NCI-H1048 (cell line): ENCODE measurements around the gene CLRN1.
A peak's percentile ranks its signal among the peaks of the same experiment; 100 is the strongest.

ENCODE experiments used
- DNase-seq: peaks from one replicate; lab custom pipeline; 2025; lab: John Stamatoyannopoulos, UW

Gene CLRN1

GRCh38 chr3:150975992-150976368, 3.5 kb upstream of the CLRN1 start:
- no peak for DNase-seq

DNA sequence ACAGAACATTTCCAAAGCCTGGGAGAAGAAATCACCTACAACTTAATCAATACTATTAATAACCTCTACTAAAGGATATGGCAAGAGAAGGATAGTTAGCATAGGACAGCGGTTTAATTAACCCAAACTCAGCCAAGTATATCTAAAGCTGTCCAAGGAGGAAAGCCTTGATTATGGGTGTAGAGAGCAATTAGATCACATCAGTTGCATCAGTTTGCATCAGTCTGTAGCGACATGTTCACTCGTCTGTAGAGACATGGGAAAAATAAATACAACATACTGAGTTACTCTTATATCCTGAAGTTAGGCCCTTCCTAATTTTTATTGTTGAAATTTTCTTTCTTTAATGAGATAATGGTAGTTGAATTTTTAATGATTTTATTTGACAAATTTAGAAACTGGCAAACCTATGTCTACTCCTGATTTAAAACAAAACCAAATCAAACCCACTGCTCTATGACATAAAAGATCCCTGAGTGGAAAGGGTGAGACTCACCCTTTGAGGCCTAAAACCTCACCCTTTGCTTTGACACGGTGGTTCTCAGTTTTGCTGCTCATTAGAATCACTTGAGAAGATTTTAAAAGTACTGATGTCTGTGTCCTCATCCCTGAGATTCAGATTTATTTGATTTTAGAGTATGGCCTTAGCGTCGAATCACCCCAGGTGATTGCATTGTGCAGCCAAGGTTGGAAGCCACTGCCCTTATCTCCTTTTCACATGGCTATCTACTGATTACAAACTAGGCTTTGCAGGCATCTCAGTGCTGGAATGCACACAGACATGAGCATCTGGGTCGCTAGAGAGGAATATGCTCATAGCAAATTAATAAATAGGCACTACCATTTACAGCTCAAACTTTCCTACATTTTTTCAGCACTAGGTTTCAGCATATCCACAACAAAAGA, 2.8 kb upstream of the CLRN1 start:
- no peak for DNase-seq

GRCh38 chr3:150970665-150971324, 1.7 kb downstream of the CLRN1 start:
- DNase-seq = no peak

DNA sequence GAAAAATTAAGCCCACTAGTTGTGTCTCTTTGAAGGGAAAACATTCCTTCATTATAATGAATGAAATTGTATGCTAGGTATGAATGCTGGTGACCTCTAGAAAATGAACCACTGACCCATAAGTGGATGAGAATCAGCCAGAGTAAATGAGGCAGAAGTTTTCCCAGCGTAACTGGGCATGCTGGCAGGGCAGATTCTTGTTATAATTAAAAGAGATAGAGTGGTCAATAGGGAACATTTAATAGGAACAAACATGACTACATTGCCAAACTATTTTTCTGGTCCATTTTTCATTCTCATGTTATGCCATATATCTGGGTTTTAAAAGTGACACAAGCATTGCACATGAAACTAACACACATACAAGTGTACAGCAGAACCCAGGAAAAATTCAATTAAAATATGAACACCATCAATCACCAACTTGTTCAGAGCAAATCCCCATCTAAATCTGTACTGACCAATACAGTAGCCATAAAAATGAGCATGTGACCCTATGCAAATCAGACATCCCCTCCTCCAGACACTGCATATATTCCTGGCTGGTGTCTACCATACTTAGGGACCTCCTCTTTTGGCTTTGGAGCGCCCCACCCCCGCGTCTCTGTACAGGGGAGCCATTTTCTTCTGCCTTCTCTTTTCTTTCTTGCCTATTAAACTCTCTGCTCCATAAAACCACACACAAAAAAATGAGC, 4.0 kb downstream of the CLRN1 start:
- no peak for DNase-seq

DNA sequence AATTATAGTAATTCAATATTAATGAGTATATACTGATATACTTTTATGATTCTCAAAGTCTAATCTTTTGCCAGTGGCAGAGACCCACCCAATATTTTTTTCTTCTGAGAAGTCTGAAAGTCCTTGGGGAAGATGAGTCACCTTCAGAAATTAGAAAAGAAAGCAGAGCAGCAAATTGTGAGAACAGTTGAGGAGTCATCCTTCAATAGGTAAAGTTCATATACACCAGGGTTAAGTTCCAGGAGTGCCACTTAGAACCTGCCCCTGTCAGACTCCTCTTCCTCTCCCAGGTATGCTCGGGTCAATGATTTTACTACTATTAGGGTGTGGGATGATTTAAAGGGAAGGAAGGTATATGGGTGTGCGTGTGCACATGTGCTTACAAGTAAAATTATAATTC, 7.1 kb downstream of the CLRN1 start:
- no peak for DNase-seq

DNA sequence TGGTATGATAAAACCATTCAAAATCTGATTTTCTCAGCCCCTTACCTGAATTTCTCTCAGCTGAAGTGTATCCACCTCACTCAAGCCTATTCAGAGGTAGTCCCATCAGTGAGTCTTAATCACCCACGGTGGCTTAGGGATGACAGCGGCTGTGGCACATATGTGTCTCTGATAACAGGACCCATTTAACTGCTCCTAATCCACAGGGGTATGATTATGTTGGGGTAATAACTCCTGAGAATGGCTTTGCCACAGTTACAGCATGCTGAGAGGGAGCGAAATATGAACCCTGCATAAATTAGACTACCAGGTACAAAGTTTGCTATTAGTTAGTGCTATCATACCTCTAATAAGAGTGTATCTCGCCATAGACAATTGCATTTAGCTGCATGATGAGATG, 10.6 kb downstream of the CLRN1 start:
- DNase-seq = no peak

- no peak for DNase-seq
Observed at GRCh38 chr3:150960708-150961684, 11.5 kb downstream of the CLRN1 start.

- no peak for DNase-seq
Observed at GRCh38 chr3:150958683-150959082, 13.8 kb downstream of the CLRN1 start.

DNA sequence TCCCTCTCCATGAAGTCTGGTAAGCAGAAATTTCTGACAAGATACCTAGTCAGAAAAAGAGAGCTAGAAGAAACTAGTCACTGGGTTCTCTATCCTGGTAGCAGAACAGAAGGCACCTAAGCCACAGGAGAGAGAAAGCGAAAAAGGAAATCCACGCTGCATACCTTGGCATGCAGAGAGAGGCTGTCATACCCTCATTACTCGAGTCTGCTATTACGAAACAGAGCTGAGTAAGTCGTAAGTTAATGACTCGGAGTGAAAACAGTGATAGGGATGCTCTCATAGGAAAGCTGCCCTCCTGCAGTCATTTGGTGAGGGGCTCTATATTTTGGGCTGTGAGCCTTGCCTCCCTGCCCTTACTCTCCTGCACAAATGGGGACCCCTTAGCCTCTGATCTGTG, 16.2 kb downstream of the CLRN1 start:
- DNase-seq = no peak

DNA sequence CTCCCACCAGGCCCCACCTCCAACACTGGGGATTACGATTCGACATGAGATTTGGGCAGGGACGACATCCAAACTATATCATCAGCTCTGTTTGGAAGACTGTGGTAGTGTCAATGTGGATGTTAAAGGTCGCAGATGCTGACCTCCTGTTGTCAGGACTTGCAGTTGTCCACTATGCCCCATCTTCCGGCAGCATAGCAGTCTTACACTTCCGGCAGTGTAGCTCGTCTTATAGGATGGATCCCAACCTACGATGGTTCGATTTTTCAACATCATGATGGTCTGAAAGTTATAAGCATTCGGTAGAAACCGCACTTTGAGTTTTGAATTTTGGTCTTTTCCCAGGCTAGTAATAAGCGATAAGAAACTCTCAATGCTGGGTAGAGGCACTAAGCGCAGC, 20.6 kb downstream of the CLRN1 start:
- DNase-seq = no peak

DNA sequence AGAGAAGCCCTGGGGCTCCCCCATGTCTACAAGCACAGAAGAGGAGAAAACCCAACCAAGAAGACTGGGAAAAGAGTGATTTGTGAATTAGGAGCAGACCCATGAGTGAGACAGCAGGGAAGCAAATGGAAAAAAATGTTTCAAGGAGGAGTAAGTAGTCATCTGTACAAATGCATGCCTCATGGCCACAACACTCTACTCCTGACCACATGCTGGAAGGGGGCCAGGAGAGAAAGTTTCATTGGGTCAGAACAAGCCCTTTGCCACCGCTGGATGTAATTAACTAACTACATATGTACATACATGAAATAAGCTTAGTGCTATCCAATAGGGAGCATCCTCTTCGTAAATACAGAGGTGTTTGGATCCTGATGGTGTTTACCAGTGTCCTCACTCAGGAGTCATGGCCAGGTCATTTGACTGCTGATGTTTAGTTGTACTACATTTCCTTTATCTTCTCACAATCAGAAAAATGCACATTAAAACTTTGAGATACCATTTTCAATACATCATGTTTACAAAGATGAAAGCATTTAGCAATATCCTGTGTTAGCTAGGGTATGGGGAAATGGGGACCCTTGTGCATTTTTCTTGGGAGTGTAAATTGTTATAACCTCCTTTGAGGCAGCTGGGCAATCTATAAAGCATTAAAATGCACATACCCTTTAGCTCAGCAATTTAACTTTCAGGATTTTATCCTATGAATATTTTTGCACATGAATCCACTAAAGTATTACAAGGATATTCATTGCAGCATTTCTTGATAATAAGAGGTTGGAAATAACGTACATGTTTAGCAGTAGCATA, 27.1 kb downstream of the CLRN1 start:
- DNase-seq = no peak

DNA sequence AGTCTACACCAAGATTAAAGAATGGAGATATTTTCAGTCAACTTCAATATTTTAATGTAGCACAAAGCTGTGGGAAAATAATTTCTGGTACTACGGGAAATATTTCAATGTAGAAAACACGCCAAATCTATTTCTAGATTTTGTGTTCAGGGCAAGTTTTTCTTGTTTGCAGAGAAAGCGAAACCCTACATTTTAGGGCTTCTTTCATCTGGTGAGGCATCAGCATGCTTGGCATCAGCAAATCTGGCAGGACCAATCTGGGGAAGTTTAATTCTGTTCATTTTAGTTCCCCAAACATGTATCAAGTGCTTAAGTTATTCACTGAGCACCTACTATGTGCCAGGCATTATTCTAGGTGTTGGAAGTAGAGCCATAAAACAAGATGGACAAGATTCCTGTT, 30.3 kb downstream of the CLRN1 start:
- DNase-seq = no peak

DNA sequence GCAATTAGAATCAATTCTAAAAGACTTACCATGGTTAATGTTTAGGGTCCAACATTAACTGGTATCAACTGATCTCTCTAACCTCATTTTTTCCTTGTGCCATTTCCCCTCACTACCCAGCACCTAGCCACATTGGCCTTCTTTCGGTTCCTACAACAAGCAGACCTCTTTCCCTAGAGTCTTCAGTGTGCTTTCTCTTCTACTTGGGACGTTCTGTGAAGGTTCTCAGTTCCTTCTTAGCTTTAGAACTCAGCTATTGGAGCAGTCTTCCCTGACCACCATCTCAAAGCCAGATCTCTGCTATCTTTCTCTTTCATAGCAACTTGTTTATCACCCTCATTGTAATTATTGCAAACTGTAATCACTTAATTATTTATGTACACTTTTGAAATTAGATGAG, 35.8 kb downstream of the CLRN1 start:
- no peak for DNase-seq

- no peak for DNase-seq
Observed at GRCh38 chr3:150933473-150933995, 39.0 kb downstream of the CLRN1 start.

DNA sequence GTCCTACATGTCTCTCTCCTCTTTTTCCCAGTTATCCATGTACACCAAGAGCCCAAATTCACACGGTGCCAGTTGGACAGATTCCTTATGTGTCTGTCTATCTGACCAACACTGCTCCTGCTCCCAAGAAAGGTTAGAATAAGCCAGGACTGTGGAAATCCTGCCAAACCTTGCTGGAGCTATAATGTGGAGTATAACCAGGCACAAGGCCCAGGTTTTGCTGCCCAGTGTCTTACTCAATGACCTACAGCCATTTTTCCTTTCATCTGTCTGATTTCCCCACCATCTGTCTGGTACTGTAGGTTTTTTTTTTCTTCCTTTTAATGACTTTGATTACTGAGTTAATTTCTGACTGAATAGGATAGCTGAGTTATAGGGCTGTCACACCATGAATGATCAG, 40.8 kb downstream of the CLRN1 start:
- DNase-seq = no peak

DNA sequence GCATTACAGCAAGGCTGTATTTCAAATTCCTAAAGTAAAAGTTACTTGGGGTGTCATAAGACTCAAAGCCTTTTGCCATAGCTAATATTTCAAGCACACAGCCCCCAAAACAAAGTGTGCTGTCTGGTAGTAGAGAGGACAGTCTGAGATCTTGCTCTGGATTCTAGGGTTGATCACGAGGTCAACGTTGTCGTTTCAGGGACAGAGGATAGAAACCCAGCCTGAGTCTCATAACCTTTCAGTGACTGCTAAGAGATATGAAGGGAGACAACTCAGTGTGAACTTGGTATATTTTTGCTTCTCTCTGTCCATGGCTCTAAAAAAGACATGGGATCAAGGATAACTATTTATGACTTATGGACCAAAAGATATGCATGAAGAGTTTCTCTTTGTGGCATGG, 41.7 kb downstream of the CLRN1 start:
- no peak for DNase-seq

DNA sequence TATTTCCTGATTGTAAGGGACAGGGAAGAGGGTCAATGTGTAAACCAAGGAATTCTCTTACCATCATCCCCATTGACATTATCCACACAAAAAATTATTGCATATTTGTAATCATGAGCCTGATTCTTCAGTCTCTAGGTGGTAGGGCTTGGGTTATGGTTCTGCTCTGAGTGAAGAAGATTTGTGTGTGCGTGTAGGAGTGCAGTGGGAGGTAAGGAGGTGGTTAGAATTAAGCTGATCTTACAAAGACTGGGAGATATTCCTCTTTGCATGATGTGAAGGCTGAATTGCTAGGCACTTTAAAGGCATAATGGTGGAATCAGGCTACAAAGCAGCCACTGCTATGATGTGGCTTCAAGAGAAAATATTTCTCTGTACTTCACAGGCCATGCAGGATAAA, 44.3 kb downstream of the CLRN1 start:
- no peak for DNase-seq

DNA sequence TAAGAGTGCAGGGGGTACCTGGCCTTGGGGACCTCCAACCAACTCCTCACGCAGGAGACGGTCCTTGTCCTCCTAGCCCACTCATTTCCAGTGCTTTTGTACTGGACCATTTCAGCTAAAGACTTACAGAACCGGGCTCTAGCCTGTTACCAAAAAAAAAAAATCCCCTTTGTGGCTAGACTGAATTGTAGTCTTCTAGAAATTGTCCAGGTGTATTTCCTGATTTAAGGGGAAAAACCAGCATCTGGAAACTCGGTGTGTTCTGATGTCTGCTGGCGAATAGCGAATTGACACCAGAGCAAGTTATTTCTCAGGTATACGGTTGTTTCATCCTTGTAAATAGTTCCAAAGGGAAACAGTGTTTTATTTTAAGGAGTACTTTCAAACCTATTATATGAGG, 46.2 kb downstream of the CLRN1 start:
- no peak for DNase-seq

DNA sequence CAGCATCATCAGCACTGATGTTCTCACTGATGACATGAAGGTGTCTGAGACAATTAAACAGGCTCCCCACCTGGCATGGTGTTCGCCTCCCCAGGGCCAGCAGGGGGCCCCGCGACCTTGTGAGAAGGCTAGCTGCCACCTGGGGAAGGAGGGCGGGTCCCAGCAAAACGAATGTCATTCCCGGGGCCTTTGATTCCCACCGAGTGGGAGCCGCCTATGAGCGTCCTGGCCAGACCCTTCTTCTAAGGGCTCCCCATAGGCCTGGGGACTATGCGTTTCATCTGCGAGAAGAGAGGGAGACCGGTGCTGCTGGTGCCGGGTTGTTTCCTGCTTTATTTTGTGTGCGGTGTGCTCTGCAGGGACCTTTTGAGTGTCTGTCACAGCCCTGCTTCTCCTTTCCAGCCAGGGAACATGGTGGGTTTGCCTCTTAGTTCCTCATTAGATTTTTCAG, 46.8 kb downstream of the CLRN1 start:
- peak; percentile 17 for DNase-seq

- DNase-seq = no peak
Observed at GRCh38 chr3:150922611-150923010, 49.9 kb downstream of the CLRN1 start.

DNA sequence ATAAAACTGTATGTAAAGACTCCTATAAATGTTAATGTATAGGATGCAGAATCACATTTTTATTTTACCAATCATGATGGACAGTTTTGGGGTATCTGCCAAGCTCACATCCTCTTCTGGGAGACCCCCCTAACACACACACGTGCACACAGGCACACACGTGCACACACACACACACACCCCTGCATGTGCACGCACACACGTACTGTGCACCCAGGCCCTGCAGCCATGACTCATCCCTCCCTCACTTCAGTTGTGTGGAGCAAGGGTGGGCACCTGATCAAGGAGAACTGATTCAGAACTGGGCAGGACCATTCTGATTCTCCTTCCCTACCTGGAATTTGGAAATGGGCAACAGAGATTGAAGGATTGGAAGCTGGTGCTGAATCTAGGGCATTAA, 51.3 kb downstream of the CLRN1 start:
- DNase-seq = no peak
